NCI-H1436 (cell line): Measurements from ENCODE around the gene SMIM10.
"Not testable (repeated sequence)": the region's sequence is repeated elsewhere in the genome, so short reads cannot be mapped to it uniquely, and the experiment has no call there.

Experiments used
- DNase-seq: peaks from one replicate; lab custom pipeline; 2025; lab: John Stamatoyannopoulos, UW

SMIM10 gene

GRCh38 chrX:134990801-134991481, at the start of gene SMIM10:
Gene SMIM10 (plus strand): TSS chrX:134990991. CDS start chrX:134991096, 105 bp downstream.
- no peak for DNase-seq

GRCh38 chrX:134946364-134946763, 44.4 kb upstream of the SMIM10 start:
- DNase-seq = not testable (repeated sequence)

GRCh38 chrX:134948333-134949241, 42.2 kb upstream of the SMIM10 start:
- DNase-seq = no peak

GRCh38 chrX:134949271-134949670, 41.5 kb upstream of the SMIM10 start:
- DNase-seq = no peak

GRCh38 chrX:134957836-134958235, 33.0 kb upstream of the SMIM10 start:
- no peak for DNase-seq

GRCh38 chrX:134960366-134960765, 30.4 kb upstream of the SMIM10 start:
- not testable (repeated sequence) for DNase-seq

GRCh38 chrX:134963041-134963440, 27.8 kb upstream of the SMIM10 start:
- no peak for DNase-seq

- no peak for DNase-seq
Measured at GRCh38 chrX:134969726-134970125, 21.1 kb upstream of the SMIM10 start.

- no peak for DNase-seq
Measured at GRCh38 chrX:134971926-134972325, 18.9 kb upstream of the SMIM10 start.

- DNase-seq = no peak
Measured at GRCh38 chrX:134975516-134975915, 15.3 kb upstream of the SMIM10 start.

- no peak for DNase-seq
Measured at GRCh38 chrX:134981910-134982309, 8.9 kb upstream of the SMIM10 start.

- DNase-seq = no peak
Measured at GRCh38 chrX:134982748-134983147, 8.0 kb upstream of the SMIM10 start.

GRCh38 chrX:134985479-134985878, 5.3 kb upstream of the SMIM10 start:
- DNase-seq = no peak

- DNase-seq = no peak
Measured at GRCh38 chrX:134990475-134990800, 353 bp upstream of the SMIM10 start.

GRCh38 chrX:134997646-134998045, 6.9 kb downstream of the SMIM10 start:
- DNase-seq = no peak

GRCh38 chrX:134998246-134998645, 7.5 kb downstream of the SMIM10 start:
- no peak for DNase-seq

- DNase-seq = peak; percentile 39
Measured at GRCh38 chrX:134999469-134999868, 8.7 kb downstream of the SMIM10 start.

- DNase-seq = no peak
Measured at GRCh38 chrX:135000516-135000915, 9.7 kb downstream of the SMIM10 start.

- peak; percentile 93 for DNase-seq
Measured at GRCh38 chrX:135003876-135004623, 13.3 kb downstream of the SMIM10 start.

- DNase-seq = no peak
Measured at GRCh38 chrX:135006187-135006586, 15.4 kb downstream of the SMIM10 start.

- DNase-seq = no peak
Measured at GRCh38 chrX:135009057-135009610, 18.3 kb downstream of the SMIM10 start.

- DNase-seq = no peak
Measured at GRCh38 chrX:135009838-135010237, 19.0 kb downstream of the SMIM10 start.
